Hematopoietic multipotent progenitor cell treated with erythropoietin and hydrocortisone succinate and interleukin-3 and kit ligand, for 8 days (in vitro differentiated cells): ENCODE measurements around the gene PDE6D.

Source experiments
- DNase-seq: peaks from one replicate; pipeline ENCODE4 v3.0.0-alpha.2; 2015

Gene PDE6D

DNA sequence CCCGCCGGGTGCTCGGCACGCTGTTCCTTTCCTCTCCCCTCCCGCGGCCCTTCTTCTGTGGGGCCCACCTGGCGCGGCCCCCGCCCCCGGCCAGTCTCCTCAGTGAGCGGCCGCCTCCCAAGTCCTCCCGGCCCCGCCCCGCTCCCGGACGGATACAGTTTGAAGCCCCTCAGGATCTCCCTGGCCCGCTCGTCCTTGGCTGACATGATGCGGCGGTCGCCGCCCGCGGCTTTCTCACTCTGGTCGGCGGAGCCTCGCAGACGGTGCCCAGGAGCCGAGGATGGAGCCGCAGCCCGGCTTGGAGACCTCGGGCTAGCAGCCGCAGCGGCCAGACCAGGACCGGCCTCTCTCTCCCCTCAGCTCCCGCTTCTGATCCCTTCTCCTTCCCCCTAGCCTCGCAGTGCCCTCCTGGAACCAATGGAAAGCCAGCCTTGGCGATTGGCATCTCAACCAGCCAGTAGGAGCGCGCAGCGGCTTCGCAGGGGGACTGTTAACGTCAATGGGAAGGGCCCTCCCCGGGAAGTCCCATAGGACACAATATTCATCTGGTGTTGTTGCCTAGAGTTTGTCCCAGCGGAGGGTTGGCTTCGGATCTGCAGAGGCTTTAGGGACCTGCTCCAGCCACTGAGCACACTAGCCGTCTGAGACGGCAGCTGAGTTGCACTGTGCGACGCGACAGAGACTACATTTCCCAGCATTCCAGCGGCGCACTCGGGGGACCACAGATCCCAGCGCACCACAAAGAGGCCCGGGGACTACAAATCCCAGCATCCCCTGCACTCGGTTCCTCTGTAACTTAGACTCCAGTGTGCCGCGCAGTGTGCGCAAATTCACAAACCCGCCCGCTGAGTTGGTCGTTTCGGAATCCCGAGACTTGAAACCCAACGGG, at the start of gene PDE6D:
PDE6D (minus strand) TSS at position 374 of the 889 bp plus-strand sequence; CDS start at position 206, 168 bp downstream.
- peak; percentile 98 for DNase-seq

DNA sequence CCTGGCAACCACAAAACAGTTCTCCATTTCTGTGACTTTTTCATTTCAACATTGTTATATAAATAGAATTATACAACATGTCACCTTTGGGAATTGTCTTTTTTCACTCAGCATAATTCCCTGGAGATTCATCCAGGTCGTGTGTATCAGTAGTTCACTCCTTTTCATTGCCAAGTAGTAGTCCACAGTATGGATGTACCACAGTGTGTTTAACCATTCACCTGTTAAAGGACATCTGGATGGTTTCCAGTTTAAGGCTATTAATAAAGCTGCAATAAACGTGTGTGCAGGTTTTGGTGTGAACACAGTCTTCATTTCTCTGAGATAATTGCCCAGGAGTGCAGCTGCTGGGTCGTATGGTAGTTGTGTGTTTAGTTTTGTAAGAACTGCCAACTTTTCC, 40.8 kb upstream of the PDE6D start:
- no peak for DNase-seq

DNA sequence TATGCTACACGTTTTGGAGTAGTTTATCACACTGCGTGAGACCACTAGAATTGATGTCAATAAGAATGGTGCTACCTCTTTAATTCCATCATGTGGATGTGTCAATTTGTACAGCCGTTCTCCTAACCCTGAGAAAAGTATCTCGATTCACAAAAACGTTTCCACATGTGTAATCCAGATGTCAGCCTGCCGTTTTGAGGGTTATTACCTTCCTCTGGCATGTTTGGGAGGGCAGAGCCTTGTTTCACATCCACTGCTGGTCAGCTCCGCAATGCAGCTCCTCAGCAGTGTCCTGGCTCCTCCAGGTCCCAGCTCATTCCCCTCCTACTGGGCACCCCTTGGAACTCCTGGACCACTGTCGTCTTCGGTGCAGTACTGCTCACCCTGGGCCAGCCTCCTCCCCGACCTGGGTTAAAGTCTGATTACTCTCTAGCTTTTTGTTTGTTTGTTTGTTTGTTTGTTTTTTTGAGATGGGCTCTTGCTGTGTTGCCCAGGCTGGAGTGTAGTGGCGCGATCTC, 39.8 kb upstream of the PDE6D start:
- no peak for DNase-seq

DNA sequence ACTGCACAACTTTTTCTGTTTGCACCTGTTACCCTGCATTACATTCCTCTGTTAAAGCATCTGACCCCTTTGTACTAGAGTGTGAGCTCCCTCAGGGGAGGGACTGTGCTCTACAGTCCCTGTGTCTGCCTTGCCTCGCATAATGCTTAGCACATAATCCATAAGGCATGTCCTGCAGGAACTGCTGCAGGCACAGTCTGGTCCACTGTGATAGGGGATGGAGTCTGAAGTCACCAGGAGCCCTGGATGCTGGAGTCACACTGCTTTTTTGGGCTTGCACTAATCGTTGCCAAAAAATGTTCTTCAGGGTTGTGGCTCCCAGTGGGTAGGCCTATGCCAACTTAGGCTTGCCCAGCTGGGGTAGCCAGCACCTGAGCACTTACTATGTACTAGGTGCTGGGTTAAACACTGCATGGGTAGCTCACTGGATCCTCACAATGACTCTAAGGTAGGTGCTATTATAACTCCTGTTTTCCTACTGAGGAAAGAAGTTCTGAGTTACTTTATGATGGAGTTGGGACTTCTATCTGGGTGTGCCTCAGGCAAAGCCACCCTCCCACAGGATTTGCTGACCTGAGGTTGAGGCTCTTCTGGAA, 38.5 kb upstream of the PDE6D start:
- no peak for DNase-seq

DNA sequence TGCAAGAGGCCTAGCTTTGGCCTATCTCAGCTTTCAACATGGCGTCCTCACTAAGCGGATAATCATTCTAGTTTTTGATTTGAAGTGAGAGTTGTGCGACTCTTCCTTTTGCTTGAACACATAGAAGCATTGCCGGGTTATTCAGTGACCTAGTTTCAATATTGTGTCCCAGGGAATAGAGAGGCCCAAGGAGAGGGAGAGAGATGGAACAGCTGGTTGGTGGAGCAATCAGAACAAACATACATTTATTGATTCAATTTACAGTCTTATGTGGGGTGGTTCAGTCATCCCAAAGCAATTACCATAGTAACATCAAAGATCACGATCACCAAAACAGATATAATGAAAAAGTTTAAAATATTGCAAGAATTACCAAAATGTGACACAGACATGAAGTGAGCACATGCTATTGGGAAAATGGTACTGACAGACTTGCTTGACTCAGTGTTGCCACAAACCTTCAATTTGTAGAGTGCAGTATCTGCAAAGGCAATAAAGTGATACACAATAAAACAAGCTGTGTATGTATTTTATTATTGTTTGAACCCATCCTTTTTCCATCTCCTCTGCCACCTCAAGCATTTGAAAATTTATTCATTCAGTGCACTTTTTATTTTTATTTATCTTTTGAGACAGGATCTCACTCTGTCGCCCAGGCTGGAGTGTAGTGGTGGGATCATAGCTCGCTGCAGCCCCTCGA, 35.4 kb upstream of the PDE6D start:
- DNase-seq: no peak

DNA sequence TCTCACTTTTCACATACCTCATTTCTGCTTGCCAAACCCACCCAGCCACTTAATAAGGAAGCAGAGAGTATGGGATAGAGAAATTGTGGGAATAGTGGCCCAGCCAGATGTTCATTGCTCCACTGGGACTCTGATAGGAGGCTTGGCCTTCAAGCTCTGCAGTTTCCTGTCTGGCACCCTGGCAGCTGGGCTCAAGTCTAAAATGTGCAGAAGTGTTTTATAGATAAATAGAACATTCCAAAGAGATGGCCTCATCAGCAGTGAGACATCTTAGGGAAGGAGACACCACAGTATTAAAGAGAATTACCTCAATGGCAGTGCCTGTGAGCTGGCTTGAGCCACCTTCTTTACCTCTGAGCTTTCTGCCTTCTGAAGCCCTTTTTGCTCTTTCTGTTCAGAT, 29.8 kb upstream of the PDE6D start:
- no peak for DNase-seq

DNA sequence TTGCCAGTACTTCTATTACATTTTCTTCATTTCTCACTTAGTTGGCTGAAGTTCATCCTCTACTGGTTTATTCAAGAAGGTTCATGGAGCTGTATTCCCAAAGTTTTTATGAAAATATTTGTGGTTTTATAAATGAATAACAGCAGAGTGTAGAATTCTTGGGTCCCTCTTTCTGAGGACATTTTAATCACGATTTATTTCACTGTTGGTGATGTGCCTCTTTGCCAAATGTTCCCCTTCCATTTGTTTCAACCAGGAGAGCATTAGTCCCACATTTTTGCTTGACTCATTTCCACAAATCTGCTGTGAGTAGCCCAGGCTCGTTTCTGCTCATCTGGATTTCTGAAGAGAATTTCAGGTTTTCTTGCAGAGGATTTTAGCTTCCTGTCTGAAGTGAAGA, 25.9 kb upstream of the PDE6D start:
- DNase-seq: no peak

DNA sequence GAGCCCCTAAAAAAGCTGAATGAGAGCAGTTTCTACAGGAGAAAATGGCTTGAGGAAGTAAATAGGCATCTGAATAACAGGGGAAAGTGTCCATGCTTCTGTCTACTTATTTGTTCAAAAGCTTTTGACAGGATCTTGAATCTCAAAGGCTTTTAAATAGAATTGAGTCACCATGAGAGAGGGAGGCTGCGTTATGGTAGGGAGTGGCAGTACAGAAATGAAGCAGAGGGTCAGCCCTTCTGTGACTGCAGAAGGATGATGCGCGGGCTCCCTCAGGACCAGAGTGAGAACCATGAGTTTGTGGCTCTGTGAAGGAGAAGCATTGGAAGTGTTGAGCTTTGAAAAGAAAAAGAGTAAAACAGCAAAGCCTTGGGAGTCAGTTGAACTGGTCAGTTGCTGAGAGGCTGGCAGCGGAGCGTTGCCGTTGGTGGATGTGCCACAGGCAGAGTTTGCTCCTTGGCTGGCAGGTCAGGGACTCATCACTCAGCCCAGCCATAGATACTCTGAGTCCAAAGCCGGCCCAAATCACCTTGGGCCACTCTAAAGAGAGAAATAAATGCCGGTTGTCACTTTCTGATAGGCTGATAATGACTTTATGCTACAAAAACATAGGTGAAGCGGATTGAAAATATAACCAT, 22.5 kb upstream of the PDE6D start:
- DNase-seq: no peak

DNA sequence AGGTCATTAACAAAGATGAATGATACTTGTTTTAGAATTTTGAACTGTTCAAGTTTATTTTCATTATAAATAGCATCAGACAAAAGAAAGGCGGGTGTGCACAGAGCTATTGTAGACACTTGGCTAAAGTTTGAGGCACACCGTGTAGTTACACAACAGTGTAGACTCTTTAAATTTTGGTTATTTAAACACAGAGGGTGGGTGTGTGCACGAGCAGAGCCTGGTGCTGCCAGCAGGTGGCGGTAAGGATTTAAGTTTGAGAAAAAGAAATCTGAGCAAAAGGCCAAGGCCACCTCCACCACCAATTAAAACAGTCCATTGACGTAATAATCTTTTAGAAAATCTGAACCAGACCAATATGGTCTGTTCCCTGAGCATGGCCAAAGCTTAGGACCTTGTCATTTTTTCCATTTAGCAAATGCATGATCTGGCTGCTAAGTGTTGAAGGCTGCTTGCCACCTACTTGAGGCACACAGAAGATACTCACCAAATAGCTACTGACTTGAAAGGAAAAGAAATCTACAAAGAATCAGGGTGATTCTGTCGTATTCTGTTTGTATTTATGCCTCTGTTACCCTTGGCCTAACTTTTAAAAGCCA, 19.5 kb upstream of the PDE6D start:
- DNase-seq: peak; percentile 44

DNA sequence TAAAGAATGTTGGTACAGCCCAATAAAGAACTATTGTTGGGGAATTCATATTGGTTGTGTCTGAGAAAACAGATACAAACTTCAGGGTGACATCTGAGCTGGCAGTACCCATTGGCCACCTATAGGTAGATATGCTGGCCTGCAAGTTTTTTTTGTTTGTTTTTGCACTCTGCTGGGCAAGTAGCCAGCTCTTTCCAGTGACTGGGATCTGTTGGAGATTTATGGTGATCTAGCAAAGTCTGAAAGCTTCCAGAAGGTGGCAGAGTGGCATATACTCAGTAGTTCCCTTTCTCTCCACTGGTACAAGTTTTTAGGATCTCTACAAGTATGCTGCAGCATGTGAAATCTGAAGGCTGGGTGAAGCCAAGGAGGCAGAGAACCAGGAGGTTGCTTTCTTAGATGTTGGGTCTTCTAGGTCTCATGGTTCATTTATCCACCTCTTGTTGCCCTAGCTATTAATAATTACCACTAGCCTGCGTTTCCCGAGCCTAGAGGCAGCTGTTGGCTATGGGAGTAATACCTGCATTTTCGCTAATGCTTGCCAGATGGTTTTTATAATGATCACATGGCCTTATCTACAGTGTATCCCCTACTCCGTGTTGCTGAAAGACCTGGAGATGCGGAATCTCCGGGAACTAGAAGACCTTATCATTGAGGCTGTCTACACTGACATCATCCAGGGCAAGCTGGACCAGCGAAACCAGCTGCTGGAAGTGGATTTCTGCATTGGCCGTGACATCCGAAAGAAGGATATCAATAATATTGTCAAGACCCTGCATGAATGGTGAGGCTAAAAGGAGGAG, 14.6 kb upstream of the PDE6D start:
- DNase-seq: peak; percentile 64

DNA sequence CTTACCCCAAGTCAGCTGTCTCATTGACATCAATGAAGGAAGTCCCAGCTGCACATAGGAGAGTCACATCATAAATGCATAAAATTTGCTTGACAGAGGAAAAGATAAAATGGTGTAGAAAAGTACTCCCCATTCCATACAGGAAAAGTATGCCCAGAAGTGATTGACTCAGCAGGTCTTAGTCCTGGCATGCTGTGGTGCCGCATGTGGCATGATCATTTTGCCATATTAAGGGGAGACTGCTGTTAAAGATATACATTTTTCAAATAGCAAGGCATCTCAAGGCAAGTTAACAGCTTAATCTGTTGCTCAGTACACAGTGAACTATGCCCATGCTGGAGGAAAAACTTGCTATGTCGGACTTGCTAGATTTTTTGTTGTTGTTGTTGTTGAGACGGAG, 13.3 kb upstream of the PDE6D start:
- no peak for DNase-seq

DNA sequence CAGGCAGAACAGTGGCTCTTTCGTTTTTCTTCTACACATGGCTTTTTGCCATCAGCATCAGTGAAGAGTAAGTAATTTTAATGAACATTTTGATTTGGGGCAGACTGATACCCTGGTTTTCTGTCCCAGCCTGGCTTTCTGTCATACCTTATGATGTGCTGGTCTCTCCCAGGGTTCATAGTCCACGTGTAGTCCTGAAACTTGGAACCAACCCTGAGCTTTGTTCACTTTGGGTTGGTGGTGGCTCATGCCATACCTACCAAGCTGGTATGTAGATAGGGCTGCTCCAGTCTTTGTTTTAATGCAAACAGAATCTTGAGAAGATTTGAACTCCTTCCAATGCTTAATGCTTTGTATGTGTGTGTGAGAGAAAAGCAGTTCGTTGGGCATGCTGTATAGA, 10.0 kb upstream of the PDE6D start:
- no peak for DNase-seq

DNA sequence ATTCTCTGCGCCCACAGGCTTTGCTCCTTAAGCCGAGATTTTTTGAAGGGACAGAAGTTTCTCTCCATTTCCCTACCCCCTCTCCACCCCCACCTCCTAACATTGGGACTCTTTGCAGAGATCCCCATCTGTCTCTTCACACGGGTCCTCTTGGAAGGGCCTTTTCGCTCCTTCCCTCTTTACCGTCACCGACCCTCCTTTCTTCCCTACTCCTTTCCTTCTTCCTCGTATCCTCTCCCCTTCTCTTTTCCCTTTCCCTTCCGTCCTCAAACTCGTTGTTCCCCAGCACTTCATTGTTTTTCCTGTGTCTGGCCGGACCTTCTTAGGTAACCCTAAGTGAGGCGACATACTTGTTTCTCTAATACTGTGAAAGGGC, 5.8 kb upstream of the PDE6D start:
- DNase-seq: no peak

DNA sequence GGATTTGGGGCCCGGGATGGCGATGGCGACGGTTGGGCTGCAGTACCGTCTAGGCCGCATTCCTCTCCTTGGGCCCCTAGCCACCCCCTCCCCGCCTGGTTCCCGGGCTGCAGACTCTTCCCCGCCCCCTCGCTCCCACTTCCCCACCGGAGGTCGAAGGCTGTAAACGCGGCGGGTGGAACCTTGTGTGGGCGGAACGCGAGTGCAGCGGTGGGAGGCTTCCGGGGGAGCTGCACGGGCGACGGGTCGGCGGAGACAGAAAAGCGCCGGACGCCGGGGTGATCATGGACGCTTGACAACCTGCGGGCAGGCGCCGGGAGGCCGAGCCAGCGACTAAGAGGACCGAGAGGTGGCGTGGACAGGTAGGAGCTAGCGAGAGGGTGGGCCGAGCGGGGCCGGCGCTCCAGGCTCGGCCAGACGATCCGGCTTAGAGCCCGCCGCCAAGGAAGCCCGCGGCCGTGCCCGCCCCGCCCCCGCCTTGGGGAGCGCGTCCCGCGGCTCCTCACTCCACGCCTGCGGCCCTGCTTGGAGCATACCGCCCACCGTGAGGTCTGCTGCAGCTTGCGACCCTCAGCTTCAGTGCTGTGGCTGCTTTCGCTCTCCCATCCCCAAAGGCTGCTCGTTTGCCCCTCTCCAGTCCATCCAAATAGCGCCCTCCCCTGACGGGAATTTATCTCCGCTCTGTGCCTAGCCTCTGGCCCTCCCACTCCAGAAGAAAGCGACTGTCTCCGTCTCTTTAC, 5.3 kb upstream of the PDE6D start, which contains the start of gene COPS7B:
COPS7B (plus strand) TSS at position 269 of the 740 bp plus-strand sequence. CDS start 2,126 bp downstream, outside the sequence.
- DNase-seq: peak; percentile 76

DNA sequence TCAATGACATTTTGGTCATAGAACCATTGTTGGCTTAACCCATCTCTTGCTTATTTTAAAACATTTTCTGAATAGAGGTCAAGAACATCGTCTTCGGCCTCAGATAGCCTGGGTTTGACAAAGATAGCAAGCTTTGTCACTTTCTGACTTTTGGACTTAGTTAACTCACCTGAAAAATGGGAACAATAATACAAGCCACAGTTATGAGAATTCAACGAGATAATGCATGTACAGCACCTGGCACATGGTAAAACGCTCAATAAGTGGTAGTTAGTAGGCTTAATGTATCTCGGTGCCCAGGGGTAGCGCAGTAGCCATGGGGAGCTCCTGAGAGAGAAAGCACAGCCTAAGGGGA, 4.7 kb upstream of the PDE6D start:
- DNase-seq: no peak

DNA sequence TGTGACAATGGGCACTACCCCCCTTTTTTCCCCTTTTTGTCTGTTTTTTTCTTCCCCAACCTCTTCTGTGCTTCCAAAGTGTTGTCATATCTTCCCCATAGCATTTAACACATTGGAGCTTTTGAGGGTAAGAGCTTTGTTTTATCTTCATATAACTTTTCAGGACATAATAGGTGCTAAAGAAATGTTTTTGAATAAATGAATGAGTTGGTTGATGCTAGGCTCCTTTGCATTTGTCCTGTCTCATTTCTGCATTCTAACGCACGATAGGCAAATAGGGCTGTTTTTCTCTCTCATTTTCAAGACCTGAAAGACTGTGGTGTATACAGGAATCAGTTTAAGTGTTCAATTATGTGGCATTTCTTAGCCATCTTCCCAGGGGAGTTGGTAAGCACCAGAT, 4.3 kb upstream of the PDE6D start:
- DNase-seq: no peak

DNA sequence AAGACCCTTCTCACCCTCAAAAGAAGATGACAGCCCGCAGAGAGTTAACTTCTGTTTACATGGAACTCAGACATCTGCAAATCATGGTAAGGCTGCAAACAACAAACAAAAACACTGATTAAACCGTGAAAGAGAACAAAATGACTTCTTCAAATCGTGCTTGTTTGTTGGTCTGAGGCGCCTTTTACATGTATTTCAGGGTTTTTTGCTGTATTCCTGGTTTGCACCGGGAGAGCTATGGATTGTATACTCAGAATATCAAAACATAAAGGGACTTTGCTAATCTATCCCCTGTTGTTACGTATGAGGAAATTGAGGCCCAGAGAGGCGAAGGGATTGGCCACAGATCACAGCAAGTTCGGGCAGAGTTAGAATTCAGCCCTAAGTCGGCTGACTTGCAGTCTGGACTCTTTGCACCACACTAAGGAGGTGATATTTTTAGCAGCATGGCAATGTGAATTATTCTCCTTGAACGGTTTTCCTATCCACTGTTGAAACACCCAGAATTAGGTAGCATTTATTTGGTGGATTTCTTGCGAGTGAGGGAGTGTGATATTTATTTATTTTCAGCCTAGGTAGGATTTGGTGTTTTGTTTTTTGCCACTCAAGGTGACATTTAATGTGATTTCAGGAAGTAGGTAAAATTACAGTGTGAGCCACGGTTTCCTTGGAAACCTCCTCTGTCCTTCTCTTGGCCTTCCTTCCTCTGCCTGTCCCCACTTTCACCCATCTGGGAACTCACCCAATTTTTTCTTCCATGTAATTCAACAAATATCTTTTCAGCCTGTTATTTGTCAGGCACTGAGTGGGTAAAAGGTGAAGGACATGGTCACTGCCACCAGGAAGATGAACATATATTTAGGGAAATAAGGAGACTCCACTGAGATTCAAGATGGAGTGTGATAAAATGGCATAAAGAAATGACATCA, 980 bp upstream of the PDE6D start:
- peak; percentile 71 for DNase-seq

DNA sequence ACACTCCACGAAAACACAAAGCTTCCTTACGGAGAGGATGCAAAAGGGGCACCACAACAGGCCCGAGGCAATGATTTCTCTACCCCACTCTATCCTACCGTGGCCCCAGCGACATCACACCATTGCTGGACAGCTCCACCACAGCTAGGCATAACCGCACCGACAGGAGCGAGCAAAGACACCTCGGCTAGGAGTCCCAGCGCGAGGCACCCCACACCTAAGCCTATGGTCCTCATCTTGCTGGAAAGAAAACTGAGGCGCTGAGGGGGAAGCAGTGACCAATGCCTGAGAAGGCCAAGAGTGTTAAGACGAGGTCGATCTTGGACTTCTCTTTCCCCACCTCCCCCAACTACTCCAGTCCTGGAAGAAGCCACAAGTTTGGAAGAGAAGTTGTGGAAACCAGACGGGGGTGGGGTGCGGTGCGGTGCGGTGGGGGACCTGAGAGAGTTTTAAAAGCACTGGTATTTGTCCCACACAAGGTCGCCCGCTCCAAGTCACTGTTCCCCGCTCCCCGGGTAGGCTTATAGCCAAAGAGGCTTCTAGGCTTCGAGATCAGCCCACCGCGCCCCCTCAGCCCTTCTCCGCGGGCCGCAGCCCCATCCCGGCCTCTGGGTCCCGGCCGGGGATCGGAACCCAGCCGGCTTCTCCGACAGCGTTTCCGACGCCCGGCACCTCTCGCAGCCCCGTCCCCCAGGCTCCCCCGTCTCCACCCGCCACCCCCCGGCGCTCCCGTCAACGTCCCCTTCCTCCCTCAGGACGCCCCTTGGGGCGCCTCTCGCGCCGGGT, 766 bp downstream of the PDE6D start:
- DNase-seq: peak; percentile 24
